Activated T-cell treated with anti-CD3 and anti-CD28 coated beads, Interleukin-2, amount 50 U/mL, for 1 hour (primary cell): ENCODE results near the gene TMED4.
"Not testable (repeated sequence)": the region's sequence is repeated elsewhere in the genome, so short reads cannot be mapped to it uniquely, and the experiment has no call there.

Experiments used
- DNase-seq: peaks from one replicate; pipeline ENCODE4 v3.0.0-alpha.2; 2020

TMED4 gene

GRCh38 chr7:44568771-44569560, 13.1 kb downstream of the TMED4 start:
- no peak for DNase-seq

- no peak for DNase-seq
Measured at GRCh38 chr7:44567884-44568283, 14.1 kb downstream of the TMED4 start.

- DNase-seq: no peak
Measured at GRCh38 chr7:44566680-44567079, 15.4 kb downstream of the TMED4 start.

GRCh38 chr7:44565795-44566559, 16.1 kb downstream of the TMED4 start:
- DNase-seq: no peak

- DNase-seq: peak; percentile 76
Measured at GRCh38 chr7:44565097-44565794, 16.8 kb downstream of the TMED4 start.

GRCh38 chr7:44564606-44565005, 17.4 kb downstream of the TMED4 start:
- no peak for DNase-seq

GRCh38 chr7:44563171-44563679, 18.8 kb downstream of the TMED4 start:
- no peak for DNase-seq

GRCh38 chr7:44562622-44562962, 19.4 kb downstream of the TMED4 start:
- not testable (repeated sequence) for DNase-seq

GRCh38 chr7:44561962-44562621, 19.9 kb downstream of the TMED4 start:
- DNase-seq: no peak

- DNase-seq: no peak
Measured at GRCh38 chr7:44561481-44561880, 20.6 kb downstream of the TMED4 start.

GRCh38 chr7:44559485-44559884, 22.5 kb downstream of the TMED4 start:
- DNase-seq: no peak

- no peak for DNase-seq
Measured at GRCh38 chr7:44557485-44557884, 24.5 kb downstream of the TMED4 start.

- no peak for DNase-seq
Measured at GRCh38 chr7:44555350-44555749, 26.7 kb downstream of the TMED4 start.

GRCh38 chr7:44552473-44553005, 29.5 kb downstream of the TMED4 start:
- DNase-seq: not testable (repeated sequence)

GRCh38 chr7:44549457-44549856, 32.6 kb downstream of the TMED4 start:
- DNase-seq: no peak

GRCh38 chr7:44548893-44549292, 33.1 kb downstream of the TMED4 start:
- DNase-seq: no peak

GRCh38 chr7:44547536-44548231, 34.3 kb downstream of the TMED4 start:
- no peak for DNase-seq

- no peak for DNase-seq
Measured at GRCh38 chr7:44541876-44542610, 40.0 kb downstream of the TMED4 start.

GRCh38 chr7:44541028-44541869, 40.8 kb downstream of the TMED4 start, which contains the start of gene NPC1L1:
NPC1L1 (minus strand) TSS chr7:44541330; CDS start chr7:44541259, 71 bp downstream.
- no peak for DNase-seq

- DNase-seq: no peak
Measured at GRCh38 chr7:44540592-44541027, 41.4 kb downstream of the TMED4 start.
